NCI-H1417 treated with DMSO at 0.1 percent for 48 hours (cell line): Measurements from ENCODE around the gene TIFAB.

Experiments
- DNase-seq: peaks from one replicate; lab custom pipeline; 2025; lab: John Stamatoyannopoulos, UW

Gene TIFAB

DNA sequence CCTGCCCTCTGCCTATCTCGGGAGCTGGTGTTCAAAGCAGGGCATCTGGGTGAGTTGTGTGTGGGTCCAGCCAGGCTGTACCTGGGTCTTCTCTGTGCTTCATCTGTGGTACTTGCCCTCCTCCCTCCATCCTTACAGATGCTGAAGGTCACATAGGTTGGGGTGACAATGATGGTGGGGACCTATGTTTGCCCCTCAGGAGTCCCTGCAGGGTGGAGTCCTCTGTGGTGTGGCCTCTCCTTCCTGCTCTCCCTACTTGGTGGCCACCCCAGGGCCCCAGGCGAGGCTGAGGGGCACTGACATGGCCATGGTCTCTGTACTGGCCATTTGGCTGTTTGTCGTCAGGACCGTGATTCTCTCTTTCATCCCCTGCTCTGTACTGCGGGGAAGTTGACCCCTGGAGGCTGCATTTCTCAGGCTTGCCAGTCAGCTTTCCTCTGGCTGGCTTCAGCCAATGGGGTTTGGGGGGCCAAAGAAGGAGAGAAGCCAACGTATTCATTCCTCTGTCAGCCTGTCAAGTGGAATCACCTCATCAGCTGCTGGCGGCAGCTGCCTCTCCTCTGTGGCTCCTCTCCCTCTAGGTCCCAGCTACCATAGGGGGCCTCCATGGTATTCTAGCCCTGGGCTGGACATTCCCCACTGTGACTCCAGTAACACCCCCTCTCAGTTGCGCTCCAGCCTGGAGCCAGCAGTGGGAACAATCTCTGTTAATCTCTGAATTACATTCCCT is 9.6 kb downstream of the TIFAB start:
- DNase-seq = no peak

DNA sequence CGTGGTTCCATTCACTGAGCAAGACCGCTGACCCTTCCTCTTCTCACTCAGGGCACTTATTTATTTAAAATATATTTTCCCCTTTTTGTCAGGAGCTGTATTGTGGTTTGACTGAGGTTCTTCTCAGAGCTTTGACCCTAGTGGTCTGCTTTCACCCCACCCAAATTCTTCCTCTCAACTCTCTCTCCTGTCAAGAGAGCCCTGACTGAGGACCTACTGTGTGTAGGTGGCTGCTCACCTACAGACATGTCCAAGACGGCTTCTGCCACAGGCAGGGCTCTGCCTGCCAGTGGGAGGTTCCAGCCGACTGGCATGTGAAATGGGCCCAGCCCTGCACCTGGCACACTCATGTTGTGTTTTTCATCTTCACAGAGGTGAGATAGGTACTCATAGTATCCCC is 10.2 kb downstream of the TIFAB start:
- no peak for DNase-seq

DNA sequence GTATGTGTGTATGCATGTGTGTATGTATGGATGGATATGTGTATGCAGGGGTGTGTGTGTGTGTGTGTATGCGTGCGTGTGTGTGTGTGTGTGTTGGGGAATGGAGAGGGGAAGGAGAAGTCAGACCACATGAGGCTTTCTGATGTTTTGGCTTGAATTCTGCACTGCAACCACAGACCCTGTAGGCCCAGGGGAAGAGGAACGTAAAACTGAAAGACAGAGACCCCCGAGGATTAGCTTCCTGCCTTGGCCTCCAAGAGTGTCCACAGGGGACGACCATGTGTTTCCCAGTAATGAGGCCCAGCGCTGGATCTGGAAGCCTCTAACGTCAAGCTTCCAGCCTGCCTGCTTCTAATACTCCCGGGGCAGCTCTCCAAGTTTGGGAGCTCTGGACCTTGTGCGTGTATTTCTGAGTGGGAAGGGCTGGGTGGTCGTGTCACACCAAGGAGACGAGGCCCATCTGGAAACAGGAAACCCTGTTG is 10.8 kb downstream of the TIFAB start:
- no peak for DNase-seq

DNA sequence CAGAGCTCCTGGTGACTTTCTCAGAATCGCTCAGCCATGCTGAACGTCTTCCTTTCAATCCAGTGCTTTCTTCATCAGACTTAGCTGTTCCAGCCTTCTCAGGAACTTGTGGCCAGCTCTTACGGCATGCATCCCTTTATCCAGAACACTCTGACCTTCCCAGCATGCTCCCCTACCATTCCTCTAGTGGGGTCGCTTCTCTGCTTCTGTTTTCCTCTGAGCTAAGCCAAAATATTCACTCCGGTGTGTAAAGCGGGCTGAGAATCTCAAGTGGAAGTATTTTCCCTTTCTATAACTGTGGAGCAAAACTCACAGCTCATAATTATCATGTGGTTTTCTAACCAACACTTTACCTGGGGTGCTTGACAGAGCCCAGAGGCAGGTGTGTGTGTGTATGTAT is 11.2 kb downstream of the TIFAB start:
- no peak for DNase-seq

DNA sequence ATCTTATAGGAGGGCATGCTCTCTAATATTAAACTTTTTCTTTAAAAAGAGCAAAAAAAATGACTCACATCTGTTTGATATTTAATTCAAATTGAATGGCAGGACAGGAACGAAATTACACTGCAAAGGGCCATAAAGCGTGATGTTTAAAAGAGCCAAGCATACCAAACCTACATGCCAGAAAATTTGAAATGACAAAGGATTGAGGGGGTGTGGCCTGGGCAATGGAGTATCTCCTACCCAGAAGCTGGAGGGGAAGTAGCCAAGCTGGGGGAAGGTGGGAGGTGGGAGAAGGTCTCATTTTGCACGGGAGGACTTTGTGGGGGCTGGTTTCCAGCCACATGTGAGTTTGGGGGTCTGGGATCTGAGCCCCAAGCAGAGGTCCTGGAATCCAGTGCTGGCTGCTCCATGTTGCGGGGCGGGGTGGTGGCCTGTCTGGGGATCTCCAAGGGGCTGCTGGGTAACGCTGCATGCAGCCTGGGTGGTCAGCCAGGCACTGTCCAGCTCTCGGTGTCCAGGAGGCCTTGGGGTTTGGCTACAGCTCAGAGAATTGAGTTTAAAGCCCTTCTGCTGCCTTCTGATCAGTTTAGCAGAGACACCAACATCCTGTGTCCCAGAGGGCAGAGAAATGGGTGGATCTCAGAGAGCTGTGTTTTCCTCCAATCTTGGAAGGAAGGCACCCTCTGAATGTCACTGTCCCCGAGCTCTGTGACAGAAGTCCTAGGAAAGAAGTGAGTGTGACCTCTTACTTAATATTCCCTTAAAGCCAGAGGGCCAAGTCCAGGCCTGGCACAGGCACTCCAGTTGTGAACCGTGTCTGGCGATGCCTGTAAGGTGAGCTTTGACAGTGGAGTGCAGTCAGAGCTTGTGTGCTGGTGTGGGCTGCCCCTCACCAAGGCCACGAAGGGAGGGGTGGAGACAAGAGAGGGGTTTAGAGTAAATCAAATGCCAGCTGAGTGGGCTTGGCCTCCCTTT is 12.6 kb downstream of the TIFAB start:
- no peak for DNase-seq

DNA sequence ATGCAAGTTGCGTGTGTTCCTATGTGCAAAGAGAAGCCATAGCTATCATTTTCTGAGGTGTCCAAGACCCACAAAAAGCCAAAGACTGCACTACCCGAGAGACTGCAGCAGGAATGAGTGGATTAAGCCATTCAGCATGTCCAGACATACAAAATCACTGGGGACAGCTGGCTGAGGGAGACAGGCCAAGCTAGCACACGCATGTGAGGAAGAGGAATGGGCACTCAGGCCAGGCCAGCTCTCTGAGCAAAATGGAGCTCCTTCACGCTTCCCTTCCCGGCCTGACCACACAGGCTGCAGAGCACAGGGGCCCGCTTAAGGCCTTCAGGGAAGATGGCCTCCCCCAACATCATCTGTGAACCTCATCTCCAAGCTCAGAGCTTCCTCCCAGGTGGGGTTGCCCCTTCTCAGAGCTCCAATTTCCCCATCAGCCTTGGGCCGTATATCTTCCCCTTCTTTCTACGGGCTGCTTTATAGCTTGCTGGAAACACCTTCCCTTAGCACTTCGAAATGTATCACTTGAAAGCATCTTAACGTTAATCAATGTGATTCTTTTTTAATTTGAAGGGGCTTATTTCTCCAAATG is 13.4 kb downstream of the TIFAB start:
- no peak for DNase-seq

DNA sequence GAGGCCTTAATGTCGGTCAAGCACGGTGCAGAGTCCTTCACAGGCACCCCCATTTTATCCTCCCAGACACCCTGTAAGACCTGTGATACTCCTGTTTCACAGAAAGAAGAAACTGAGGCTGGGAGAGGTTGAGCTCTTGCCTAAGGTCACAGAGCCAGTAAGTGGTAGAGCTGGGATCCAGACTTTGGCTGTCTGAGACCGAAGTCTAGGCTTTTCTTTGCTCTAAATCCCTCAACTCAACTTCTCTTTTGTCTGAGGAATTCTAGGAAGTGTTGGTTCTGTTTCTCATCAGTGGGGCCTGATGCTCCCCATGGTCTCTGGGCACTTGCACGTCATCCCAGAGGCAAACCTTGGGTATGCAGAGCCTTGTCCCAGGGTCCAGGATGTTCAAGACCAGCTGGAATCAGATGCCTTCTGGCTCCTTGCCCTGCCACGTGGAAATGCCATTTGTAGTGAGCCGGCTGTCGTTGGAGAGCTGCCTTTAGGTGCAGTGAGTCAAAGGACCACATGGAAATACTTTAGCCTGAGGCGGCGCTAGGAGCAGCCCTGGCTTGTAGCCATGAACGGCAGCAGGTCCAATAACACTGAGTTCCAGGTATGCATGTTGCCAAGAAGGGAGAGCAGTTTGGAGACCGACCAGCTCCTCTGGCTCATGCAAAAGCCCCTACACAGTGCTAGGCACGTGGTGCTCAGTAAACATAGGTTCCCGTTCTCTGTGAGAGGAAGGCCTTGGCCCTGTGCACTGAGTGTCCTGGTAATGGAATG is 14.2 kb downstream of the TIFAB start:
- no peak for DNase-seq

DNA sequence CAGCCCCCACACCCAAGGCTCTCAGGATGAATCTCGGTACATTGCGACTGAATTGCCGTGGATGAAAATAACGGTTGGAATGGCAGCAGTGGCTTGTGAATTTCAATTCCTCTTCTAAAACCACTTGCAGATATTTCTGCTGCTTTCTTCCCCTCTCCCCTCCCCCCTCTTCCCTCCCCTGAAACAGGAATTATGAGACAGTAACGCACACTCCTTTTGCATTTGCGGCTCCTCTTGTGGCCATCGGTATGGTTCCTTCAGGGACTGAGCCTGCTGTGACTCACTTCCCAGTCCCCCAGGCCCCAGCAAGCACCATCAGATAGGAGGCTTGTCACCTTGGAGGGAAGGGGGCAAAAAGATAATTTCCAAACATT is 14.7 kb downstream of the TIFAB start:
- no peak for DNase-seq

DNA sequence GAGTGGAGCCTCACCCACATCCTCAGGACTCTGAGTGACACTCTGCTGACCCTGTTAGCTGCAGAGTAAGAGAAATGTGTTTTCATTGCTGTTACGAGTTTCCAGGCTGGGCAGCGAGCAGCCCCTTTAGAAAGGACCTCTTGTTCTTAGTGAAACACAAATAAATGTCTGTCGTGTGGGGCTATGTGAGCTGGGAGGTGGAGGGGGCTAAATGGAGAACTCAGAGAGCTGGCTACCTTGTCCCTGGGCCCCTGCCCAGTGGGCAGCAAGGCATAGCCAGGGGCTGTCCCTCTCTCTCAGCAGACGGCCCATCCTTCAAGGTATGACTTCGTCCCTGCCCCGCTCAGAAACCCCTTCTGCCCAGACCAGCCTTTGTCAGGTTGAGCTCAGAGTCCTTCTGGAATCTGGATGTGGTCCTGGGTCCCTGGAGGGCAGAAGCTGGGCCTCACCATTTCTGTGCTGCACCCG is 15.2 kb downstream of the TIFAB start:
- no peak for DNase-seq

DNA sequence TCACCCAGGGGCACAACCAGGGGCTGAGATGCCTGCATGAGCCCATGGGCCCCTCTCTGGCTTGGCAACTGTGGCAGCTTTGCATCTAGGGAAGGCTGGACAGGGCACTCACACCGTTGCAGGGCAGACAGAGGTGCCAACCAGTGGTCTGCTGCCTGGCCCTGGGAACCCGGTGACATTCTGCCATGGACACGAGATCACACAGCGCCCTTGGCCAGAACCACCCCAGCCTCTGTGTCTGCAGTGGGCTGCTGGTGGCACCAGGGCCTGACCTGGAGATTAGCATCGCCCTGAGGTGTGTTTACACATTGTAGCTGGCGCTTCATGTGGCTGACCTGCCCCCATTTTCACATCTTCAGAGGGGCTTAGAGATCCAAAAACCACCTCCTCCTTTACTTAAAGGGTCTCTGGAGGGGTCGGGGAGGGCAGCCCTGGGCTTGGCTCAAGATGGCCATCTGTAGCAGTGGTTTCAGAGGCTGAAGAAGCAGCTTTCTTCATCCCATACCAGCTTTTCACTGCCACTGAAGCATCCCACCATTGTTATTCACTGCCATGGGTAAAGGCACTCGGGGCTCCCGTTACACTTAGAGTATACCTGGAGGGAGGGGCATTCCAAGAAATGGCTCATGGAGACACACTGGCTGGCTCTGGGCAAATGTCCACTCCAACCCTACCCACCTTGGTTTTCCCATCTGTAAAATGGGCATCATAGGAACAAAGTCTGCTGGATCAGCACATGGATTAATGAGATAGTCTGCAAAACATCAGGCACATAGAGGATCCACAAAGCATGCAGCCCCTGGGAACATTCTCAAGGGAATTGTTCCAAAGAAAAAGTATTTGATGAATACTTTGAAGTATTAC is 16.5 kb downstream of the TIFAB start:
- DNase-seq = no peak

DNA sequence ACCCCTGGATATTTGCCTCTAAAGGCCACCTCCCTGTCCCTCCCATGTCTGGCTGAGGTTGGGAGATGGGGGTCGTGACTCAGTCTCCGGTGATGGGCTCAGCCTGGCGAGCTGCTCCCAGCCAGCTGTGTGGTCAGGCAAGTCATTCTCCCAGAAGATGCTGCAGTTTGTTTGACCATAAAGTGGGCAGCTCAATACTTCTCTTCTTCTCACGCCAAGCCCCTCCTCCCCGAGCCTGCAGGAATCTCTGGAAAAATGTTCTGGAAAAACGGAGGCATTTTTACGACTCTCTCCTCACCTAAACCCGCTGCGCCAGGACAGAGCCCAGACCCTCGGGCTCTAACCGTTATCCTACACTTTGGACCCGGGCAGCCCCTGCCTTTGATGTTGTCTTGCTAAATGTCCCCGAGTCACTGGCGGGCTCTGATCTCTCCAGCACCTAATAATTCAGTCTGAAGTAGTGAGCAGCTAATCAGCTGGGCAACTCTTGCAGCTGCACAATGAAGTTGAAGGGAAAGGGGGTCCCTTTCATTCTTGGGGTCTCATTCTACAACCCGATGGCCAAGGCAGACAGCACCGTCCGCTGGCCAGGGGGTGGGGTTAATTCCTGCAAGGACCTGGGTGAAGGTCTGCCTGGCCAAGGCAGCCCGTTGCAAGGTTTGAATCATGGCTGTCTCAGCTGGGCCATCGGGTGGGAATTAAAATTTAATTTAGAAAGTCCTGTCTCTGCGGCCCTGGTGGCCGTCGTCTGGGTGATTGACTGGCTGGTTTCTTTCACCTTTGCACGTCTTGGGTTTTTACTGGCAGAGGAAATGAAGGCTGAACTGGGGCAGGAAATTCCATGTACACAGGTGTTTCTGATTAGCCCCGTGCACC is 17.3 kb downstream of the TIFAB start:
- DNase-seq = no peak

DNA sequence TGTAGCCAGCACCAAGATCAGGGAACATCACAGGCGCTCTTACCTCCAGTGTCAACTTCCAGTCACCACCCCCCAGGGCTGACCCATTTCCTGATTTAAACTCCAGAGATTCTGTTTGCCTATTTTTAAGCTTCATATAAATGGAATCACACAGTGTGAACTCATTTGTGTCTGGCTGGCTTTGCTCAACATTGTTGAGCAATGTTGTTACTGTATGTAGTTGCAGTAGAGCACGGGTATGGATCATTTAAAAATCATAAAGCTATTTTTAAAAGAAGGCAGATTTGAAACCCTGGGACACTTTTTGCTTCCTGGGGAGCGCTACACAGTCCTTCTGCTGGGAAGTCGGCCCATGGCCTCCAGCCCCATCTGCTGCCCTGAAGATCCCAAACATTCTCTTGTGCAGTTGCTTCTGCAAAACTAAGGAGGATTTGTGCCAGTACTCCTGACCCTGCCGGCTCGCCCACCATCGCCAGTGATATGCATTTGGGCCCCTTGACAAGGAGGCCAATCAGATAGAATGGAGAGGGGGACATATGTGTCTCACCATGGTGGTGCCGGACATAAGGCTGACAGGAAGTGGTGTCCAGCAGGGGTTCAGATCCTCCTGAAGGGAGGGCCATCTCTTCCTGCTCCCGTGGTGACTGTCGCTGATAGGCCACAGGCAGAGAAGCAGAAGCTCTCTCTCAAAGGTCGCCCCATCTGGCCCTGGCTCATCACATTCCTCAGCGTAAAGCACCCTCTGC is 18.3 kb downstream of the TIFAB start:
- DNase-seq = no peak

DNA sequence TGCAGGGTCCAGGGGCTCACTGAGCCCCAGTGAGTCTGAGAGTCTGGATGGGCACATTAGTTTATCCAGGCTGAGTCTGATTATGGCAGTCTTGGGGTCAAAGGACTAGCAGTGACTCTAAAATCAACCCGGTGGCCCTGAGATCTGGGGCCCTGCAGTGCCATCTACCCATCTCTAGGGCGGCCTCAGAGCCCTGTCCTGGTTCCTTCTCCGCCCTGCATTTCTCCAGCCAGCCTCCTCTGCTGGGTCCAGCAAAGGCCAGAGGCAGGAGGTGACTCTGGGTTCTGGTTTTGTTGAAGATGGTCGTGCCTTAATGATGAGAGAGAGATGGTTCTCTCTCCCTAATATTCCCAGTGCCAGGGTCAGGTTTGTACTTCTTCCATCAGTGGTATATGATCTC is 20.0 kb downstream of the TIFAB start:
- DNase-seq = no peak

DNA sequence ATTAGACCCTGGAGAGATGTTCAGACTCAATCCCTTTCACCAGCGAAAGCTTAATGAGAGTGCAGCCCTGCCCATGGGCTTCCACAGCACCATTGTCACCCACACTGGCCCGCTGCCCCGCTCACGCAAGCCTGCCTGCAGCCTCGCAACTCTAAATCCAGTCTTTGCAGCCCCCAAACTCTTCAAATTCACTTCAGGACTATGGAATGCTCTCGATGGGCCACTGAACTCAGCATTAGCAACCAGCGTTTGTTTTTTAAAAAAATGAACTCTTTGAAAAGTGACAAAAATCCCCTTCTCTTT is 22.1 kb downstream of the TIFAB start:
- DNase-seq = no peak

DNA sequence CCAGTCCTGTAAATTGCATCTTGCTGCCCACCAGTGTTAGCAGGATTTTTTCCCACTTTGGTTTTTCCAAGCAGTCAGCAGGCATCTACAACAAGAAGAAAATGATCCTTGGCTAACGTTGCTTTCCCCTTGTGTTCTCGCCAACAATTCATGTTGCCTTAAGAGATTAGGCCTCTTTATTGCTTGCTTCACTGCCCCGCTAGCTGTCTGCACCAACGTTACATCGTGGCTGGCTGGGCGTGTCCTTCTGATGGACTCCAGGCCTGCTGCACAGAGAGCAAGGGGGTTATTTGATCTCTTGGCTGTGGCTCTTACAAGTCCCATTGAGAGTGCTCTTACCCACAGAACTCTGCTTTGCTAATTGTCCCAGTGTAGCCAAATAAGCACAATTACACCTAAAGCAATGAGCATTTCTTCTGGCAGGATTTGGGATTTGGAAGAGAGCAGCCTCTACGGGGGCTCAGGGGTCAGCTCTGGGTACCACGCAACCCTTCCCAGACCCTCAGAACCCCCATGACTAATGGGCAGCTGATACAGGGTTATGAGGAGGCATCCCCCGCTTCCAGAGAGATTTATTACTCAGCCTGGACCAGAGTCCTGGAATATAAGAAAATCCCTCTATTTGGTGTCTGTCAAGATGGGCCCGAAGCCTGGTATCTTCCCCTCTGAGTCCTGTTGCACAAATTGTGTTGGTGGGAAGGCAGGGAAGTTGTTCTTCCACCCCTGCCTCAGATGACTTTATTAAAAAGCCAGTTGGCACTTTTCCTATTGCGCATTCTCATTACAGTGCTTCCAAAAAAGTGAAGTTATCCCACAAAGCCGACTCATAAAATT is 22.6 kb downstream of the TIFAB start:
- no peak for DNase-seq

DNA sequence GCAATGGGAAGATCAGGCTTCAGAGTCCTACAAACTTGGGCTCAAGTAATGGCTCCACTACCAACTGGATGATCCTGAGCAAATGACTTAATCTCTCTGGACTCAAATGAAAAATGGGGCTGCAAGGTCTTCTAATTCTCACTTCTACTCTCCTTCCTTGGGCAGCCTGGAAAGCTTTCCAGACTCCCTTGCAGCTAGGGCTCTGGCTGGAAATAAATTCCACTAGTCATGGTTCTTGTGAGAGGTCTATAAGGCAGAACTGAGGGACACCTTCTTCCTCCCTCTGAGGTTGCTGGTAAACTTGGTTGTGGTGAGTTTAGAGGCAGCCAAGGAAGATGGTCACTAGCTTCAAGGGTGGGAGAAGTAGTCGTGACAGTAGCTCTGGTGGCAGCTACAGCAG is 23.6 kb downstream of the TIFAB start:
- no peak for DNase-seq

DNA sequence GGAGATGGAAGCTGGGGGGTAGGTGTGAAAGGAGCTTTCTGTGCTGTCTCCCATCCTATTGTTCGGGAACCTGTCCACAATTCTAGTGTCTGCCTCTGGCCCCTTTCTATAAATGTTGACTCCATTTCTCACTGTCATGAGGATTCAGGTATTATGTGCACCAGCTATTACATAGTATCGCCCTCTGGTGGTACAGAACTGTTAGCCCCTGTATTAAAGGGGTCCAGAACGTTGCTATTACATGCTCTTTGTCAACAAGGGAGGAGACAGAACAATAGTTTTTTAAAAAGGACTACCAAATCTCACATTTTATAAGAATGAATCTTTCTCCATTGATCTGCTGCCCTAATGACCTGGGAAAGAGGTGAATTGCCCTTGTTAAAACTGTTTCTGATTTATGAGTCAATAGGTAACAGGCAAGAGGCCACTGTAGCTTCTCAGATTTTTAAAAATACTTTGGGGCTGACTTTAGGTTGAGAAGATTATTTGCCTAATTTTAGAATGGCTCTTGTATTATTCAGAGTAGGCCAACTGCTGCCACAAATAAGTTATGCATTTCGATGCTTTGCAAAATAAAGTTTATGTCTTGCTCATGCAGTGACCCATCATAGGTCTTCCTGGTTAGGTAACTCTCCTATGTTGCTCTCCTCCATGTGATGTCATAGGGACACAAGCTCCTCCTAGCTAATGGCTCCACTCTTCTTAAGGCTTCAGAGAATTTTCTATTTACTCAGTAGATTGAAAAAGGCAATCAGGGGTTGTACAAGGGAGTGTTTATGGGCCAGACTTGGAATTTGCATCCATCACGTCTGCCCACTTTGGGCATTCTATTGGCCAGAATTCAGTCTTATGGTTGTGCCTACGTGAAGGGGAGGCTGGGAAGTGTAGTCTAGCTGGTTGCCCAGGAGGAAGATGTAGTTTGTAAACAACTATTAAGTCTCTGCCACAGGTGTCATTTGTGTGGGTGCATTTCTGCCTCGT is 25.8 kb downstream of the TIFAB start:
- DNase-seq = peak; percentile 13
